HepG2 (cell line): ENCODE data around the gene ENO3.

Experiments
- ATF7-NPFF ChIP-seq: sonication (generic); formaldehyde crosslinking; IDR thresholded peaks from 2 replicates; pipeline ENCODE4 v1.8.1; 2023; ENCODE audit warnings: mild to moderate bottlenecking, low read depth, missing genetic modification reagents, moderate library complexity
- EP300 ChIP-seq, 3 experiments: sonication (generic) in 1 of 3; formaldehyde crosslinking in 1 of 3; IDR thresholded peaks; 2 replicates each; pipeline versions ENCODE4 v1.5.1 to v1.6.1; 2011 to 2020; ENCODE audit warnings: low read depth in 2 of 3, low read length in 2 of 3, borderline replicate concordance in 1 of 3, improper control_type of control experiment in 1 of 3, mild to moderate bottlenecking in 1 of 3, missing genetic modification reagents in 1 of 3, moderate library complexity in 1 of 3
- EZH2 ChIP-seq: conservative IDR thresholded peaks from 2 replicates; pipeline ENCODE4 v1.6.1; 2012; ENCODE audit warnings: mild to moderate bottlenecking, low read depth, low read length, moderate library complexity
- HOXA7 ChIP-seq: sonication (generic); formaldehyde crosslinking; IDR thresholded peaks from 2 replicates; pipeline ENCODE4 v1.8.1; 2022; ENCODE audit warnings: mild to moderate bottlenecking, missing genetic modification reagents, moderate library complexity
- SATB2 ChIP-seq: sonication (generic); formaldehyde crosslinking; IDR thresholded peaks from 2 replicates; pipeline ENCODE4 v1.5.0; 2020; ENCODE audit warnings: missing genetic modification reagents
- TRIM24 ChIP-seq: sonication (generic); formaldehyde crosslinking; IDR thresholded peaks from 2 replicates; pipeline ENCODE4 v1.8.0; 2022; ENCODE audit warnings: mild to moderate bottlenecking, missing genetic modification reagents
- ZFX ChIP-seq: sonication (generic); formaldehyde crosslinking; IDR thresholded peaks from 2 replicates; pipeline ENCODE4 v1.4.0; 2020; ENCODE audit warnings: mild to moderate bottlenecking, low read depth, missing genetic modification reagents, moderate library complexity
- TF ChIP-seq, protein P1 (sequence below): sonication (generic); formaldehyde crosslinking; IDR thresholded peaks from 2 replicates; pipeline ENCODE4 v1.4.0; 2020; ENCODE audit warnings: missing genetic modification reagents
- TF ChIP-seq, protein P2 (sequence below): sonication (generic); formaldehyde crosslinking; IDR thresholded peaks from 2 replicates; pipeline ENCODE4 v1.5.1; 2020; ENCODE audit warnings: missing genetic modification reagents, mild to moderate bottlenecking, borderline replicate concordance
- TF ChIP-seq, protein P3 (sequence below), 2 experiments: sonication (generic) in 1 of 2; formaldehyde crosslinking in 1 of 2; IDR thresholded peaks; 2 replicates each; pipeline versions ENCODE4 v1.5.1 to v1.6.1; 2011 to 2020; ENCODE audit warnings: borderline replicate concordance in 1 of 2, low read depth in 1 of 2, low read length in 1 of 2, mild to moderate bottlenecking in 1 of 2, missing genetic modification reagents in 1 of 2, moderate library complexity in 1 of 2
- TF ChIP-seq, protein P4 (sequence below): sonication (generic); formaldehyde crosslinking; IDR thresholded peaks from 2 replicates; pipeline ENCODE4 v1.5.0; 2020; ENCODE audit warnings: mild to moderate bottlenecking, missing genetic modification reagents, moderate library complexity

DNA sequence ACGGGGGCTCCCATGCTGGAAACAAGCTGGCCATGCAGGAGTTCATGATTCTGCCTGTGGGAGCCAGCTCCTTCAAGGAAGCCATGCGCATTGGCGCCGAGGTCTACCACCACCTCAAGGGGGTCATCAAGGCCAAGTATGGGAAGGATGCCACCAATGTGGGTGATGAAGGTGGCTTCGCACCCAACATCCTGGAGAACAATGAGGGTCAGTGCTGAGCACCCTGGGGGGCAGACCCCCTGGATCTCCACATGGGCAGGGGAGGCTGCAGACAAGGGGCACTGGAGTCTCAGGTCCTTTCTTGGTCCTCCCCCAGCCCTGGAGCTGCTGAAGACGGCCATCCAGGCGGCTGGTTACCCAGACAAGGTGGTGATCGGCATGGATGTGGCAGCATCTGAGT is 4.2 kb downstream of the ENO3 start:
- TF ChIP-seq, protein P1, sequence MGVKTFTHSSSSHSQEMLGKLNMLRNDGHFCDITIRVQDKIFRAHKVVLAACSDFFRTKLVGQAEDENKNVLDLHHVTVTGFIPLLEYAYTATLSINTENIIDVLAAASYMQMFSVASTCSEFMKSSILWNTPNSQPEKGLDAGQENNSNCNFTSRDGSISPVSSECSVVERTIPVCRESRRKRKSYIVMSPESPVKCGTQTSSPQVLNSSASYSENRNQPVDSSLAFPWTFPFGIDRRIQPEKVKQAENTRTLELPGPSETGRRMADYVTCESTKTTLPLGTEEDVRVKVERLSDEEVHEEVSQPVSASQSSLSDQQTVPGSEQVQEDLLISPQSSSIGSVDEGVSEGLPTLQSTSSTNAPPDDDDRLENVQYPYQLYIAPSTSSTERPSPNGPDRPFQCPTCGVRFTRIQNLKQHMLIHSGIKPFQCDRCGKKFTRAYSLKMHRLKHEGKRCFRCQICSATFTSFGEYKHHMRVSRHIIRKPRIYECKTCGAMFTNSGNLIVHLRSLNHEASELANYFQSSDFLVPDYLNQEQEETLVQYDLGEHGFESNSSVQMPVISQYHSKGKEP: no peak
- TF ChIP-seq EZH2: no peak
- TF ChIP-seq HOXA7: no peak
- no peak for TF ChIP-seq ZFX (CRISPR knock-in tag)
- TF ChIP-seq ATF7-NPFF (CRISPR knock-in tag): no peak
- no peak for TF ChIP-seq EP300 (IDR thresholded peaks at IDR 0.05; ENCODE audit: low read depth in 2 of 2, low read length in 2 of 2)
- no peak for TF ChIP-seq EP300 (CRISPR knock-in tag; IDR thresholded peaks at IDR 0.05; ENCODE audit: borderline replicate concordance)
- TF ChIP-seq SATB2: no peak
- TF ChIP-seq, protein P2, sequence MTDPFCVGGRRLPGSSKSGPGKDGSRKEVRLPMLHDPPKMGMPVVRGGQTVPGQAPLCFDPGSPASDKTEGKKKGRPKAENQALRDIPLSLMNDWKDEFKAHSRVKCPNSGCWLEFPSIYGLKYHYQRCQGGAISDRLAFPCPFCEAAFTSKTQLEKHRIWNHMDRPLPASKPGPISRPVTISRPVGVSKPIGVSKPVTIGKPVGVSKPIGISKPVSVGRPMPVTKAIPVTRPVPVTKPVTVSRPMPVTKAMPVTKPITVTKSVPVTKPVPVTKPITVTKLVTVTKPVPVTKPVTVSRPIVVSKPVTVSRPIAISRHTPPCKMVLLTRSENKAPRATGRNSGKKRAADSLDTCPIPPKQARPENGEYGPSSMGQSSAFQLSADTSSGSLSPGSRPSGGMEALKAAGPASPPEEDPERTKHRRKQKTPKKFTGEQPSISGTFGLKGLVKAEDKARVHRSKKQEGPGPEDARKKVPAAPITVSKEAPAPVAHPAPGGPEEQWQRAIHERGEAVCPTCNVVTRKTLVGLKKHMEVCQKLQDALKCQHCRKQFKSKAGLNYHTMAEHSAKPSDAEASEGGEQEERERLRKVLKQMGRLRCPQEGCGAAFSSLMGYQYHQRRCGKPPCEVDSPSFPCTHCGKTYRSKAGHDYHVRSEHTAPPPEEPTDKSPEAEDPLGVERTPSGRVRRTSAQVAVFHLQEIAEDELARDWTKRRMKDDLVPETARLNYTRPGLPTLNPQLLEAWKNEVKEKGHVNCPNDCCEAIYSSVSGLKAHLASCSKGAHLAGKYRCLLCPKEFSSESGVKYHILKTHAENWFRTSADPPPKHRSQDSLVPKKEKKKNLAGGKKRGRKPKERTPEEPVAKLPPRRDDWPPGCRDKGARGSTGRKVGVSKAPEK (CRISPR knock-in tag): no peak
- TF ChIP-seq TRIM24 (CRISPR knock-in tag): no peak
- TF ChIP-seq, protein P3, sequence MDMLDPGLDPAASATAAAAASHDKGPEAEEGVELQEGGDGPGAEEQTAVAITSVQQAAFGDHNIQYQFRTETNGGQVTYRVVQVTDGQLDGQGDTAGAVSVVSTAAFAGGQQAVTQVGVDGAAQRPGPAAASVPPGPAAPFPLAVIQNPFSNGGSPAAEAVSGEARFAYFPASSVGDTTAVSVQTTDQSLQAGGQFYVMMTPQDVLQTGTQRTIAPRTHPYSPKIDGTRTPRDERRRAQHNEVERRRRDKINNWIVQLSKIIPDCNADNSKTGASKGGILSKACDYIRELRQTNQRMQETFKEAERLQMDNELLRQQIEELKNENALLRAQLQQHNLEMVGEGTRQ (IDR thresholded peaks at IDR 0.05; ENCODE audit: low read depth, low read length): no peak
- TF ChIP-seq, protein P3 (CRISPR knock-in tag; IDR thresholded peaks at IDR 0.05; ENCODE audit: borderline replicate concordance): no peak
- TF ChIP-seq, protein P4, sequence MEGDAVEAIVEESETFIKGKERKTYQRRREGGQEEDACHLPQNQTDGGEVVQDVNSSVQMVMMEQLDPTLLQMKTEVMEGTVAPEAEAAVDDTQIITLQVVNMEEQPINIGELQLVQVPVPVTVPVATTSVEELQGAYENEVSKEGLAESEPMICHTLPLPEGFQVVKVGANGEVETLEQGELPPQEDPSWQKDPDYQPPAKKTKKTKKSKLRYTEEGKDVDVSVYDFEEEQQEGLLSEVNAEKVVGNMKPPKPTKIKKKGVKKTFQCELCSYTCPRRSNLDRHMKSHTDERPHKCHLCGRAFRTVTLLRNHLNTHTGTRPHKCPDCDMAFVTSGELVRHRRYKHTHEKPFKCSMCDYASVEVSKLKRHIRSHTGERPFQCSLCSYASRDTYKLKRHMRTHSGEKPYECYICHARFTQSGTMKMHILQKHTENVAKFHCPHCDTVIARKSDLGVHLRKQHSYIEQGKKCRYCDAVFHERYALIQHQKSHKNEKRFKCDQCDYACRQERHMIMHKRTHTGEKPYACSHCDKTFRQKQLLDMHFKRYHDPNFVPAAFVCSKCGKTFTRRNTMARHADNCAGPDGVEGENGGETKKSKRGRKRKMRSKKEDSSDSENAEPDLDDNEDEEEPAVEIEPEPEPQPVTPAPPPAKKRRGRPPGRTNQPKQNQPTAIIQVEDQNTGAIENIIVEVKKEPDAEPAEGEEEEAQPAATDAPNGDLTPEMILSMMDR (CRISPR knock-in tag): no peak
